Measurements from ENCODE around the gene WDR45. TPM values are rescaled to one million over a fixed set of nuclear protein-coding genes. Genes with fewer than 3 reads are reported as not detected.

The WDR45 gene
- total RNA-seq, 3 donors from 2014 or later, result 95.7 to 134 (median 98.6) TPM

DNA sequence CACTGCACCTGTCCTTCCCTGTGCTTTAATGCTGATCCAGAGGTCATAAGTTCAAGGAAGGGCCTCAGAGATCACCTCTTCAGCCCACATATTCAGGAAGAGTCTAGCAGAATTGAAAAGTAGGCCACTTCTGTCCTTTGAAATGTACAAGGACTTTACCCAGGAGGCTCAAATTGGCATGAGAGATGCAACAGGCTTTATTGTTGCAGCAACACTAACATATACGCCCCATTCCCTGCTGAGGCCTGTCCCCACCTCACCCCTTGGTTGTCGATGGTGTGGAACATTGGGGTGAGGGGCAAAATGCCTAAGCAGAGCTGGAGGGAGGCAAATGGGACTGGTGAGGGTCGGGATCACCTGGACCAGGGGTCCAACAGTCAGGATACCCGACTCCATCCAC, 8.7 kb downstream of the WDR45 start:
- H3K27ac ChIP-seq, result no peak overlapping the region

GRCh38 chrX:49069038-49069437, 10.6 kb downstream of the WDR45 start:
- TF ChIP-seq POLR2AphosphoS5 (IDR thresholded peaks at IDR 0.05) (no peak), CTCF (IDR thresholded peaks at IDR 0.05) (no peak), POLR2A (IDR thresholded peaks at IDR 0.05) (no peak)
- no peak for DNase-seq (ENCODE audit: low spot score in 2 of 2)
- Histone ChIP-seq H3K27ac (no peak overlapping the region), H3K27me3 (peaks cover 0 to 12% of the 10 kb centered on the region in 2 donors), H3K4me1 (no peaks in the 10 kb centered on the region), H3K4me3 (no peak overlapping the region), H3K9me3 (no peaks in the 10 kb centered on the region), H3K36me3 (no peaks in the 10 kb centered on the region)
- intact Hi-C loops (cut with DNase I; ENCODE audit: low total_unique reads), result no loop called here

More for the DNA sequence above, 8.7 kb downstream of the WDR45 start:
- Histone ChIP-seq H3K4me1 (no peaks in the 10 kb centered on the region), H3K27me3 (peaks cover 0 to 13% of the 10 kb centered on the region in 2 donors), H3K4me3 (no peak overlapping the region), H3K9me3 (no peaks in the 10 kb centered on the region), H3K36me3 (no peaks in the 10 kb centered on the region)
- intact Hi-C loops (cut with DNase I; ENCODE audit: low total_unique reads), result no loop called here
- no peak for TF ChIP-seq CTCF (IDR thresholded peaks at IDR 0.05)
- no peak for DNase-seq (ENCODE audit: low spot score in 2 of 2)

- H3K36me3 ChIP-seq, result no peaks in the 10 kb centered on the region
- no peak for TF ChIP-seq POLR2AphosphoS5 (IDR thresholded peaks at IDR 0.05)
- no peak for TF ChIP-seq POLR2A (IDR thresholded peaks at IDR 0.05)
- no peak for TF ChIP-seq CTCF (IDR thresholded peaks at IDR 0.05)
- H3K9me3 ChIP-seq, result no peaks in the 10 kb centered on the region
- no peak overlapping the region for H3K4me3 ChIP-seq
- H3K4me1 ChIP-seq, result no peaks in the 10 kb centered on the region
- intact Hi-C loops (cut with DNase I; ENCODE audit: low total_unique reads), result no loop called here
- H3K27ac ChIP-seq, result no peak overlapping the region
- no peak for DNase-seq (ENCODE audit: low spot score in 2 of 2)
- peaks cover 0 to 17% of the 10 kb centered on the region in 2 donors for H3K27me3 ChIP-seq
Observed at GRCh38 chrX:49067285-49068120, 12.2 kb downstream of the WDR45 start.

DNA sequence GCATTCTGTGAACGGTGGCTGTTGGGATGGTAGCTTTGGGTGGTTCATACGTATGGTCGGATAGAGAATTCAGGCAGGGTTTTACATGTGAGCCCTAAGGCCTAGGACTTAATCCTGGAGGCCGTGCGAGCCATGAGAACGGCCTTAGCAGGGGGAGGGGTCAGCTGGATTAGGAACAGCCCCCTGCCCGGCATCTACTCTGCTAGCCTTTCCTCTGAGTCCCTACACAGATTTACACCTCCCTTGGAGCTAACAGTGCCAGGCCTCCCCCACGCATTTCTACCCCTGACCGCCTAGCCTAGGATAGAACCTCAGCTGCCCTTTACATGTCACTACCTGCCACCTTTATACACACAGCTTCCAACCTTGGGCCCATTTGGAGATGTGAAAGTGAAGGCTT, 13.0 kb downstream of the WDR45 start:
- TF ChIP-seq POLR2AphosphoS5 (IDR thresholded peaks at IDR 0.05) (no peak), CTCF (IDR thresholded peaks at IDR 0.05) (no peak), POLR2A (IDR thresholded peaks at IDR 0.05) (no peak)
- Histone ChIP-seq H3K4me1 (no peaks in the 10 kb centered on the region), H3K9me3 (no peaks in the 10 kb centered on the region), H3K27me3 (peaks cover 0 to 17% of the 10 kb centered on the region in 2 donors), H3K36me3 (no peaks in the 10 kb centered on the region), H3K4me3 (no peak overlapping the region), H3K27ac (no peak overlapping the region)
- intact Hi-C loops (cut with DNase I; ENCODE audit: low total_unique reads), result no loop called here
- no peak for DNase-seq (ENCODE audit: low spot score in 2 of 2)

- Histone ChIP-seq H3K27ac (no peak overlapping the region), H3K36me3 (no peaks in the 10 kb centered on the region), H3K9me3 (no peaks in the 10 kb centered on the region), H3K27me3 (peaks cover 0 to 17% of the 10 kb centered on the region in 2 donors), H3K4me3 (no peak overlapping the region), H3K4me1 (no peaks in the 10 kb centered on the region)
- TF ChIP-seq POLR2AphosphoS5 (IDR thresholded peaks at IDR 0.05) (no peak), POLR2A (IDR thresholded peaks at IDR 0.05) (no peak), CTCF (IDR thresholded peaks at IDR 0.05) (no peak)
- intact Hi-C loops (cut with DNase I; ENCODE audit: low total_unique reads), result no loop called here
- DNase-seq (ENCODE audit: low spot score in 2 of 2), result no peak
Observed at GRCh38 chrX:49066278-49066677, 13.4 kb downstream of the WDR45 start.
